Measurements from ENCODE around the gene ZSWIM3. TPM values are rescaled to one million over a fixed set of nuclear protein-coding genes. Genes with fewer than 3 reads are reported as not detected.
A peak's percentile ranks its signal among the peaks of the same experiment; 100 is the strongest.

ZSWIM3 gene
- total and polyA plus RNA-seq, 2 of the 13 experiments (the other 11 are each of a cell fraction or from before 2014, with no cell fraction given): 5.2 to 5.8 TPM

DNA sequence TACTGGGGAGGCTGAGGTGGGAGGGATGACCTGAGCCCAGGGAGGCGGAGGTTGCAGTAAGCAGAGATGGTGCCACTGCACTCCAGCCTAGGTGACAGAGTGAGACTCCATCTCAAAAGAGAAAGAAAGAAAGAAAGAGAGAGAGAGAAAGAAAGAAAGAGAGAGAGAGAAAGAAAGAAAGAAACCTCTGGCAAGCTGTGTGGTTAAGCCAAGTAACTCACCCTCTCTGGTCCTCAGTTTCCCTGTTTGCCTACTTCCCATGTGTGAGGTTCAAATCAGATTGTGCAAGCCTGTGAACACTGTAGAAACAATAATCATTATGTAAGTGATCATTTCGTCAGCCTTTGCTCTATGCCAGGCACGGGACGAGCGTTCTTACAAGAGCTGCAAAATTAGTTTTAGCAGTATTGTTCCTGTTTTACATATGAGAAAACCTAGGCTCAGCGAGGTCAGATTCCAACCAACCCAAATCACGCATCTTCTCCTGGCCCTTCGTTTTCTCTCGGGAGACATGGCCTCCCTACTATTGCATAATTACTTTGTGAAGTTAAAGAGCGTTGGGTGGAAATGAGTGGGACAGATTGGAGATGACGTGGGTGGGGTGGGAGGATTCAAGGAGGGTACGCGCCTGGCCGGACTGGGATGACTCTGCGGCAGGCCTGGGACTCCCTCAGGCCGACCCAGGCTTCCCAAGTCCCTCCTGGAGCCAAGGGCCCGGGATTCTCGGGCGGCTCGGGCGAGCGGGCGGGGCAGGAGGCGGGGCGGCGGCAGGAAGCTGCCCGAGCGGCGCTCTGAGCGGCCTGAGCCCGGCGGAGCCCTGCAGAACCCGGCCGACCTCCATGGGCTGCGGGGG, 24.2 kb upstream of the ZSWIM3 start, which contains the start of gene SNX21 (continued):
- TF ChIP-seq, protein P1, sequence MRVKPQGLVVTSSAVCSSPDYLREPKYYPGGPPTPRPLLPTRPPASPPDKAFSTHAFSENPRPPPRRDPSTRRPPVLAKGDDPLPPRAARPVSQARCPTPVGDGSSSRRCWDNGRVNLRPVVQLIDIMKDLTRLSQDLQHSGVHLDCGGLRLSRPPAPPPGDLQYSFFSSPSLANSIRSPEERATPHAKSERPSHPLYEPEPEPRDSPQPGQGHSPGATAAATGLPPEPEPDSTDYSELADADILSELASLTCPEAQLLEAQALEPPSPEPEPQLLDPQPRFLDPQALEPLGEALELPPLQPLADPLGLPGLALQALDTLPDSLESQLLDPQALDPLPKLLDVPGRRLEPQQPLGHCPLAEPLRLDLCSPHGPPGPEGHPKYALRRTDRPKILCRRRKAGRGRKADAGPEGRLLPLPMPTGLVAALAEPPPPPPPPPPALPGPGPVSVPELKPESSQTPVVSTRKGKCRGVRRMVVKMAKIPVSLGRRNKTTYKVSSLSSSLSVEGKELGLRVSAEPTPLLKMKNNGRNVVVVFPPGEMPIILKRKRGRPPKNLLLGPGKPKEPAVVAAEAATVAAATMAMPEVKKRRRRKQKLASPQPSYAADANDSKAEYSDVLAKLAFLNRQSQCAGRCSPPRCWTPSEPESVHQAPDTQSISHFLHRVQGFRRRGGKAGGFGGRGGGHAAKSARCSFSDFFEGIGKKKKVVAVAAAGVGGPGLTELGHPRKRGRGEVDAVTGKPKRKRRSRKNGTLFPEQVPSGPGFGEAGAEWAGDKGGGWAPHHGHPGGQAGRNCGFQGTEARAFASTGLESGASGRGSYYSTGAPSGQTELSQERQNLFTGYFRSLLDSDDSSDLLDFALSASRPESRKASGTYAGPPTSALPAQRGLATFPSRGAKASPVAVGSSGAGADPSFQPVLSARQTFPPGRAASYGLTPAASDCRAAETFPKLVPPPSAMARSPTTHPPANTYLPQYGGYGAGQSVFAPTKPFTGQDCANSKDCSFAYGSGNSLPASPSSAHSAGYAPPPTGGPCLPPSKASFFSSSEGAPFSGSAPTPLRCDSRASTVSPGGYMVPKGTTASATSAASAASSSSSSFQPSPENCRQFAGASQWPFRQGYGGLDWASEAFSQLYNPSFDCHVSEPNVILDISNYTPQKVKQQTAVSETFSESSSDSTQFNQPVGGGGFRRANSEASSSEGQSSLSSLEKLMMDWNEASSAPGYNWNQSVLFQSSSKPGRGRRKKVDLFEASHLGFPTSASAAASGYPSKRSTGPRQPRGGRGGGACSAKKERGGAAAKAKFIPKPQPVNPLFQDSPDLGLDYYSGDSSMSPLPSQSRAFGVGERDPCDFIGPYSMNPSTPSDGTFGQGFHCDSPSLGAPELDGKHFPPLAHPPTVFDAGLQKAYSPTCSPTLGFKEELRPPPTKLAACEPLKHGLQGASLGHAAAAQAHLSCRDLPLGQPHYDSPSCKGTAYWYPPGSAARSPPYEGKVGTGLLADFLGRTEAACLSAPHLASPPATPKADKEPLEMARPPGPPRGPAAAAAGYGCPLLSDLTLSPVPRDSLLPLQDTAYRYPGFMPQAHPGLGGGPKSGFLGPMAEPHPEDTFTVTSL (CRISPR knock-in tag; IDR thresholded peaks at IDR 0.05; ENCODE audit: borderline replicate concordance): peak; percentile 14; the same call in 1 of the 2 replicates
- TF ChIP-seq ZNF34 (CRISPR knock-in tag; IDR thresholded peaks at IDR 0.05; ENCODE audit: borderline replicate concordance) (peak; percentile 36; the same call in 1 of the 2 replicates), TBX3 (IDR thresholded peaks at IDR 0.05; ENCODE audit: borderline replicate concordance) (peak; percentile 12; the same call in 1 of the 2 replicates), SPEN (CRISPR knock-in tag; IDR thresholded peaks at IDR 0.05; ENCODE audit: low read depth) (peak; percentile 84), KDM1A (CRISPR knock-in tag; IDR thresholded peaks at IDR 0.05) (no peak; the same call in 1 of the 2 replicates), HMG20A (CRISPR knock-in tag; IDR thresholded peaks at IDR 0.05; ENCODE audit: borderline replicate concordance) (peak; percentile 30; the same call in 1 of the 2 replicates), ZNF614 (CRISPR knock-in tag; IDR thresholded peaks at IDR 0.05; ENCODE audit: borderline replicate concordance) (peak; percentile 57), TAF1 (CRISPR knock-in tag; IDR thresholded peaks at IDR 0.05) (peak; percentile 75)
- TF ChIP-seq, protein P2, sequence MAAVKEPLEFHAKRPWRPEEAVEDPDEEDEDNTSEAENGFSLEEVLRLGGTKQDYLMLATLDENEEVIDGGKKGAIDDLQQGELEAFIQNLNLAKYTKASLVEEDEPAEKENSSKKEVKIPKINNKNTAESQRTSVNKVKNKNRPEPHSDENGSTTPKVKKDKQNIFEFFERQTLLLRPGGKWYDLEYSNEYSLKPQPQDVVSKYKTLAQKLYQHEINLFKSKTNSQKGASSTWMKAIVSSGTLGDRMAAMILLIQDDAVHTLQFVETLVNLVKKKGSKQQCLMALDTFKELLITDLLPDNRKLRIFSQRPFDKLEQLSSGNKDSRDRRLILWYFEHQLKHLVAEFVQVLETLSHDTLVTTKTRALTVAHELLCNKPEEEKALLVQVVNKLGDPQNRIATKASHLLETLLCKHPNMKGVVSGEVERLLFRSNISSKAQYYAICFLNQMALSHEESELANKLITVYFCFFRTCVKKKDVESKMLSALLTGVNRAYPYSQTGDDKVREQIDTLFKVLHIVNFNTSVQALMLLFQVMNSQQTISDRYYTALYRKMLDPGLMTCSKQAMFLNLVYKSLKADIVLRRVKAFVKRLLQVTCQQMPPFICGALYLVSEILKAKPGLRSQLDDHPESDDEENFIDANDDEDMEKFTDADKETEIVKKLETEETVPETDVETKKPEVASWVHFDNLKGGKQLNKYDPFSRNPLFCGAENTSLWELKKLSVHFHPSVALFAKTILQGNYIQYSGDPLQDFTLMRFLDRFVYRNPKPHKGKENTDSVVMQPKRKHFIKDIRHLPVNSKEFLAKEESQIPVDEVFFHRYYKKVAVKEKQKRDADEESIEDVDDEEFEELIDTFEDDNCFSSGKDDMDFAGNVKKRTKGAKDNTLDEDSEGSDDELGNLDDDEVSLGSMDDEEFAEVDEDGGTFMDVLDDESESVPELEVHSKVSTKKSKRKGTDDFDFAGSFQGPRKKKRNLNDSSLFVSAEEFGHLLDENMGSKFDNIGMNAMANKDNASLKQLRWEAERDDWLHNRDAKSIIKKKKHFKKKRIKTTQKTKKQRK (IDR thresholded peaks at IDR 0.05; ENCODE audit: low read length): no peak
- TF ChIP-seq, protein P3, sequence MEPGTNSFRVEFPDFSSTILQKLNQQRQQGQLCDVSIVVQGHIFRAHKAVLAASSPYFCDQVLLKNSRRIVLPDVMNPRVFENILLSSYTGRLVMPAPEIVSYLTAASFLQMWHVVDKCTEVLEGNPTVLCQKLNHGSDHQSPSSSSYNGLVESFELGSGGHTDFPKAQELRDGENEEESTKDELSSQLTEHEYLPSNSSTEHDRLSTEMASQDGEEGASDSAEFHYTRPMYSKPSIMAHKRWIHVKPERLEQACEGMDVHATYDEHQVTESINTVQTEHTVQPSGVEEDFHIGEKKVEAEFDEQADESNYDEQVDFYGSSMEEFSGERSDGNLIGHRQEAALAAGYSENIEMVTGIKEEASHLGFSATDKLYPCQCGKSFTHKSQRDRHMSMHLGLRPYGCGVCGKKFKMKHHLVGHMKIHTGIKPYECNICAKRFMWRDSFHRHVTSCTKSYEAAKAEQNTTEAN (CRISPR knock-in tag; conservative IDR thresholded peaks at IDR 0.05): no peak; the same call in 1 of the 2 replicates
- TF ChIP-seq, protein P4, sequence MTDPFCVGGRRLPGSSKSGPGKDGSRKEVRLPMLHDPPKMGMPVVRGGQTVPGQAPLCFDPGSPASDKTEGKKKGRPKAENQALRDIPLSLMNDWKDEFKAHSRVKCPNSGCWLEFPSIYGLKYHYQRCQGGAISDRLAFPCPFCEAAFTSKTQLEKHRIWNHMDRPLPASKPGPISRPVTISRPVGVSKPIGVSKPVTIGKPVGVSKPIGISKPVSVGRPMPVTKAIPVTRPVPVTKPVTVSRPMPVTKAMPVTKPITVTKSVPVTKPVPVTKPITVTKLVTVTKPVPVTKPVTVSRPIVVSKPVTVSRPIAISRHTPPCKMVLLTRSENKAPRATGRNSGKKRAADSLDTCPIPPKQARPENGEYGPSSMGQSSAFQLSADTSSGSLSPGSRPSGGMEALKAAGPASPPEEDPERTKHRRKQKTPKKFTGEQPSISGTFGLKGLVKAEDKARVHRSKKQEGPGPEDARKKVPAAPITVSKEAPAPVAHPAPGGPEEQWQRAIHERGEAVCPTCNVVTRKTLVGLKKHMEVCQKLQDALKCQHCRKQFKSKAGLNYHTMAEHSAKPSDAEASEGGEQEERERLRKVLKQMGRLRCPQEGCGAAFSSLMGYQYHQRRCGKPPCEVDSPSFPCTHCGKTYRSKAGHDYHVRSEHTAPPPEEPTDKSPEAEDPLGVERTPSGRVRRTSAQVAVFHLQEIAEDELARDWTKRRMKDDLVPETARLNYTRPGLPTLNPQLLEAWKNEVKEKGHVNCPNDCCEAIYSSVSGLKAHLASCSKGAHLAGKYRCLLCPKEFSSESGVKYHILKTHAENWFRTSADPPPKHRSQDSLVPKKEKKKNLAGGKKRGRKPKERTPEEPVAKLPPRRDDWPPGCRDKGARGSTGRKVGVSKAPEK (CRISPR knock-in tag; IDR thresholded peaks at IDR 0.05; ENCODE audit: borderline replicate concordance): 0 out of 2 replicates have a peak, but pooled peaks have one; percentile 60
- TF ChIP-seq, protein P5, sequence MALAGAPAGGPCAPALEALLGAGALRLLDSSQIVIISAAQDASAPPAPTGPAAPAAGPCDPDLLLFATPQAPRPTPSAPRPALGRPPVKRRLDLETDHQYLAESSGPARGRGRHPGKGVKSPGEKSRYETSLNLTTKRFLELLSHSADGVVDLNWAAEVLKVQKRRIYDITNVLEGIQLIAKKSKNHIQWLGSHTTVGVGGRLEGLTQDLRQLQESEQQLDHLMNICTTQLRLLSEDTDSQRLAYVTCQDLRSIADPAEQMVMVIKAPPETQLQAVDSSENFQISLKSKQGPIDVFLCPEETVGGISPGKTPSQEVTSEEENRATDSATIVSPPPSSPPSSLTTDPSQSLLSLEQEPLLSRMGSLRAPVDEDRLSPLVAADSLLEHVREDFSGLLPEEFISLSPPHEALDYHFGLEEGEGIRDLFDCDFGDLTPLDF (CRISPR knock-in tag; IDR thresholded peaks at IDR 0.05): 0 out of 2 replicates have a peak, but pooled peaks have one; percentile 52

All from HepG2 (cell line).